GF-D8 (cell line): ENCODE measurements around the gene AK2.
"Not testable (repeated sequence)": the region's sequence is repeated elsewhere in the genome, so short reads cannot be mapped to it uniquely, and the experiment has no call there.

Experiments used
- DNase-seq: peaks from one replicate; lab custom pipeline; 2025; lab: John Stamatoyannopoulos, UW

Gene AK2

DNA sequence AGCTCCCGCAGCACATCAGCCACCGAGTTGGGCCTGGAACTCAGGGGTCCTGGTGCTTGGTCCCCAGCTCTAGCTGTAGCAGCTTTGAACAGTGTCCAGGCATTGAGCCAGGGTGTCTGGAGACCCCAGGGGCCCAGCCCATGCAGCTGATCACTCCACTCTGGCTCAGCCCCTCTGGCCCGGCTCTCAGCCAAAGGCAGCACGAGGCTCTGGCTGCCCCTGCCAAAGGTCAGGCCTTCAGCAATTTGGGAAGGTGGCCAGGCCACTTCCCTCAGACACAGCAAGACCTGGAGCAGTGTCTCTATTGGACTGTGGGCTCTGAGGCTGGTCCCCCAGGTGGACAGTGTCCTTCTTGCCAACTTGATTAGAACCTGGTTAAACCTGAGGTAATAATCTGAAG, 37.7 kb downstream of the AK2 start:
- DNase-seq, result no peak

GRCh38 chr1:32998064-32998463, 38.6 kb downstream of the AK2 start:
- peak; percentile 86 for DNase-seq

DNA sequence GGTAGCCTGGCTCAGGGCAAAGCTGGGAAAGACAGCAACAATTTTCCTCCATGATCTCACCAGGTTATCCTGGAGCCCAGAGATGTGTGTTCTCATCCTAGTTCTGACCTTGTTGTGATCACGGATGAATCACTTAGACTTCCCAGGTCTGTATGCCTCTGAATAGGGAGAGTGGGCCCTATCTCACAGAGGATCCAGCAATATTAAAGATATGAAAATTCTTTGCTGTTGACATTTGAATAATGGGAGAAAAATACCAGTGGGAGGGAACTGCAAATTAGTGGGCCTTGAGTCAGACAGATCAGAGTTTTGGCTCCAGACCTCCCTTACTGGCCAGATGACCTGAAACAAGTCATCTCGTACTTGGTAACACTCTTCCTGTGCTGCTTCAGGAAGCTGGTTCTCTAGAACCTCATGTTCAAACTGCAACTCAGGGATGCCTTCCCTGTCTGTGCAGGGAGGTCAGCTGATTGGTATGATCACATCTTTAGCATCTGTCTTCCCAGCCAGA, 39.2 kb downstream of the AK2 start:
- DNase-seq, result no peak

- not testable (repeated sequence) for DNase-seq
Measured at GRCh38 chr1:32993324-32993636, 43.4 kb downstream of the AK2 start.

DNA sequence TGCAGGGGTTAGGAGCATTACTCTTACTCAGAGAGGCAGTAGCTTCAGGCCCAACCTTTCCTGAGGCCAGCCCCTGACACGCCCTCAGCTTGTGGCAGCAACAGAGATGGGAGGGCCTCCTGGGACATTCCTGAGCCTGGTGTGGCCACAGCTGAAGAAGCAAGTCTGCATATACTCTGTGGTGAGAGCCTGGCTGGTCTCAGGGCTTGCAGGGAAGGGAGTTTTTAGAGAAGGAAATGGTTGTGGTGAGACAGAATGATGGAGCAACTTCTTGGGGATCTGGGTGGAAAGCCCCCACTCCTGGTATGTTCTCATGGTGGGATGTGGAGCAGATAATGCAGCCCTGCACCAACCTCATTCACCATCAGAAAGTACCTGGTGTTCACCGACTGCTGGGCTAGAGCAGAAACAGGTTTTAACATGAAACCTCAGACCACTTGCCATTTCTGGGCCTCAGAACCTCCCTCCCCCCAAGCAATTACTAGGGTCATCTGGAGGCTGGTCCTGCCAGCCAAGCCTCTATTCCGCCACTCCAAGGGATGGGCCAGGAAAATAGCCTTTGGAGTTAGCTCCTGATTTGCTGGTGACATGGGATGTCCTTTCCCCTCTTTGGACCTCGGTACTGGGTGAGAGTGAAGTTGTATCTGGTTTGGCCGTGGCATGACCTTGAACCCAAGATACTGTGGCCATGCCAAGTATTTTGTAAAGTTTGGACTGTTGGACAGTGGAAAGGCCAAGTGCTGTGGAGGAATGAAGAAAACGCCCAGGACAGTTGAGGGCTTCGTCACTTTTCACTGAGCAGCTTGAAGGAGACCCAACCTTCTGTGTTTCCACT, 44.0 kb downstream of the AK2 start:
- DNase-seq, result peak; percentile 95

GRCh38 chr1:32991819-32992488, 44.7 kb downstream of the AK2 start:
- DNase-seq, result no peak

DNA sequence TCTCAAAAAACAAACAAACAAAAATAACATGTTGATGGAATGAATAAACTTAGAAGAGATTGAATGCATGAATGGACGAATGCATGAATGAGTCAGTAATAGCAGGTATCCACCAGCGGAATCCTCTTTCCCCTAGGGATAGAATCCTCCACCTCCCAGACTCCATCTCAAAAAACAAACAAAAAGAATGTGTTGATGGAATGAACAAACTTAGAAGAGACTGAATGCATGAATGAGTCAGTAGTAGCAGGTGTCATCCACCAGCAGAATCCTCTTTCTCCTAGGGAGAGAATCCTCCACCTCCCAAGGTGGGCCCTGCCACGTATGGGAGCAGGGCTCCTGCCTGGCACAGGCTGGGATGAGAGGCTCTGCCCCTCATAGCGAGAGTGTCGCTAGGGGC, 45.3 kb downstream of the AK2 start:
- DNase-seq, result no peak

DNA sequence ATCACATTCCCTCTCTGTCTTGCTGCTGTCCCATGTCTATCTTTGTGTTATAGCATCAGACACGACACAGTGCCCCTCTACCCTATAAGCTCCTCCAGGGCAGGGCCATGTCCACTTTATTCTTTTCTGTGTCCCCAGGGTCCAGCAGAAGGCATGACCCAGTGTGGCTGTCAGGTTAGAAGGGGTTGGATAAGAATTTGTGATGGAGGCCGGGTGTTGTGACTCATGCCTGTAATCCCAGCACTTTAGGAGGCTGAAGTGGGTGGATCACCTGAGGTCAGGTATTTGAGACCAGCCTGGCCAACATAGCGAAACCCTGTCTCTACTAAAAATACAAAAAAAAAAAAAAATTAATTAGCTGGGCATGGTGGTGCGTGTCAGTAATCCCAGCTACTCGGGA, 45.8 kb downstream of the AK2 start:
- DNase-seq, result no peak

DNA sequence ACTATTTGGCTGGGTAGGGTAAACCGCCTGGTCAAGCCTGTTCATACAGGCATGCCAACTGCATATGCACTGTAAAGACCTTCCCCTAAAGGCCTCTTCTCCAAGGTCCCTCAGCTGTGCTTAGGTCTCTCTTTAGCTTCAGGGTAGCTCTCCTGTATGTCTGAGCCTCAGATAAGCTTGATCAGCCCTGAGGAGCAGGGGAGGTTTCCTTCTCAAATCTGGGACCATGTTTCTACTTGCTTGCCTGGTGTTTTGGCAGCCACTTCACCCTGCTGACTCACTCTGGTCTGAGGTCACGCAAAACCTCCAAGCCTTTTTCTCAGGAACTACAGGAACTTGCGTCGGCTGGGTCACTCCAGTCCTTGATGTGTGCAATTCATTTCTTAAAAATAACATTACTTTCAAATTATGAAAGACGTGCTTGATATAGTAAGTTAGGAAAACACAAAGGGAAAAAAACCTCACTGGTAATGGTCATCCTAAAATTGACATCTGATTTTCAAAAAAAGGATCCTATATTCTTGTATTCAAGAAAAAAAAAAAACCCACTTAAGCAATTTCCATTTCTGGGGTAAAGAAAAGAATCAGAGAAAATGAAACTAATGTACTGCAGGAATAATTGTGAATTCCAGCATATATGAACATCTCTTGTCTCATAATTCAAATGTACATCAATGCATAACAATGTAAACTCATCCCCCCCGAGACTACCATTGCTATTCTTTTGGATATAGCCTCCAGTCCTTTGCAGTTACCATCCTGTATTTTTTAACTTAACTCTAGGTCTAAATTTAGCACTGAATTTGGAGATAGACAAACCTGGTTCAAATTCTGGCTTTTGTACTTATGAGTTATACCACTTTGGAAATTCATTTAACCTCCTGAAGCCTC, 47.3 kb downstream of the AK2 start:
- peak; percentile 75 for DNase-seq

DNA sequence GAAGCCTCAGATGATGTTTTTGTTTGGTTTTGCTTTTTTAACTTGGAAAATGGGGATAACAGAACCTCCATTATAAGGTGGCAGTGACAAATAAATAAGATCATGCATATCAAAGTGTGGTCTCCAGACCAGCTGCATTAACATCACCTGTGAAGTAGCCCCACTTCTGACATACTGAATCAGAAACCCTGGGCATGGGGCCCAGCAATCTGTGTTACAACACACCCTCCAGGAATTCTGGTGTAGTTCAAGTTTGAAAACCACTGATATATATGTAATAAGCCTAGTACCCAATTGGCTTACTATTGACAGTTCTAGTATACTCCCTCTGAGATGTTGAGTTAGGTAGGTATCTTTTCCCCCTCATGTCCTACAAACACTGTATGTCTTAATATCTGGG, 48.0 kb downstream of the AK2 start:
- no peak for DNase-seq

- no peak for DNase-seq
Measured at GRCh38 chr1:32985226-32985625, 51.5 kb downstream of the AK2 start.

DNA sequence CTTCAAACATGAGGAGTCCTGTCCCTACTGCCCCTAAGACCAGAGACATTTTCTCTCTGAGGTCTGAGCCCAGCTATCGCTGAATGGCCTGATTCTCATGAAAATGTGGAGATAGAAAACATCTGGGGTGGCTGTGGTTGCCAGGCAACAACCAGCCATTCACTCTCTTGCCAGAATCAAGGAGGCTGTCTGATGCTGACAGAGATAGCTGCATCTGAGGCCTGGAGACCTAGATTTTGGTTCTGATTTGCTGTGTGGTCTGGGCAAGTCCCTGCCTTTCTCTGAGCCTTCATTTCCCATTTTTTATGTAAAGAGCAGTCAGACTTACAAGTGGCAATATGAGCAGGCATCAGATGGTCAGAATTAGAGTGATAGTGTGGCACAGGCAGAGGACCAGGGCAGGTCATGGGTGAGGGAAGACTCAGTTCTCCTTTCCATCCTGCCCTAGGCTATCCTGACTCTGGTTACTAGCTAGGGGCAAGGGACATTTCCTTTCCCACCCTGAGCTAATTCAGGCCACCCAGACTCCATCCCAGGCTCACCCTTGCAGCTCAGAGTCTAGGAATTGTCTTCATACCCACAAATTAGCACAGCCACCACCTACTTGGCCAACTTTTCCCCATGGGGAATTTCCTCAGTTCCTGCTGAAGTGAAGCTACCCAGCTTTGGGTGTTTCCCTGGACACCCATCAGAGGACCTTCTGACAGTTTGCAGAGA, 52.1 kb downstream of the AK2 start:
- no peak for DNase-seq

DNA sequence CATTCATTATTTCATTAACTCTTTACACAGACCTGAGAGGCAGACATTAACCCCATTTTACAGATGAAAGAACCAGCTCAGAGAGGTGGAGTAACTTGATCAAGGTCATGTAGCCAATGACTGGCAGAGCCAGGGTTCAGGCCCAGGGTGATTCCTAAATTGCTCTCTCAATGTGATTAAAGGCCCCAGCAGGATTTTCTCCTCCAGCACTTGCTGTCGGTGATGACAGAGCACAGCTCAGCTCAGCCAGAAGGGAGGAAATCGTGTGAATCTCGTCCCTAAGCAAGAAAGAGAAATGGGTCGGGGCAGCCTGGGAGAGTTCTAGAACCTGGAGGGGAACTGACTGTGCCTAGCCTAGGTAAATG, 52.6 kb downstream of the AK2 start:
- no peak for DNase-seq

- DNase-seq, result no peak
Measured at GRCh38 chr1:32983020-32983419, 53.7 kb downstream of the AK2 start.

DNA sequence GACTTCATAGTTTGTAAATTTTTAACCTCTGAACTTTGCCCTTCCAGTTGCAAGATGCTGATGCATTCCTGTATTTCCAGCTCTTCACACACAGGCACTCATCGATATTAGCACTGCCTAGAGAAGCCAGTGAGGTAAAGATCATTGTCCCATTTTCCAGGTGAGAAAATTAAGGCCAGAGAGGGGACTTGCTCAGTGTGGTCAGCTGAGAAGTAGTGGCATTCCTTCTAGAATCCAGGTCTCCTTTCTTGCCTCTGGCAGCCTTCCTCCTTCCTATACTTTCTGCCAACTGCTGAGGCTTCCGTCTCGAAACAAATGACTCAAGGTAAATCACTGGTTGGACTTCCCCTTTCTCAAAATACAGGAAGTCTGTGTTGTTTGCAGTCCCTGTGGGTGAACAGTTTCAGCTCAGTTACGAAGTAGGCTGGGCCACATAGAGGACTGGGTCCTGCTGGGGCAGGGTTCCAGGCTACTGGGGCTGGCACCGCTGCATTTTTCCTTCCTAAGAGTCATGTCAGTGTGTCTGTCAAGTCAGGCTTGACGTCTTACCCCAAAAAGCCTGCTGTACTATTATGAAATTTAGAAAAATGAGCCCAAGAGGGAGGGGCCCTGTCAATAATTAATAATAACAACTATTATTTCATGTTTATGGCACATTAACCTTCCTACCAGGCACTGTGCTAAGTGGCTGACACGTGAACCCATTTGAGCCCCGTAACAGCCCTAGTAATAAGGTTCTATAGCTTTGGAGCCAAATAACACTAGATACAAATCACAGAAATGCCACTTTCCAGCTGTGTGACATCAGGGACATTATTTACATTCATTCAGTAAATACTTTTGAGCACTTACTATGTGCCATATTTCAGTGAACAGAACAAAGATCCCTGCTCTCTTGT, 55.4 kb downstream of the AK2 start:
- peak; percentile 84 for DNase-seq

- DNase-seq, result no peak
Measured at GRCh38 chr1:32980080-32980479, 56.6 kb downstream of the AK2 start.

- DNase-seq, result no peak
Measured at GRCh38 chr1:32978854-32979253, 57.8 kb downstream of the AK2 start.

DNA sequence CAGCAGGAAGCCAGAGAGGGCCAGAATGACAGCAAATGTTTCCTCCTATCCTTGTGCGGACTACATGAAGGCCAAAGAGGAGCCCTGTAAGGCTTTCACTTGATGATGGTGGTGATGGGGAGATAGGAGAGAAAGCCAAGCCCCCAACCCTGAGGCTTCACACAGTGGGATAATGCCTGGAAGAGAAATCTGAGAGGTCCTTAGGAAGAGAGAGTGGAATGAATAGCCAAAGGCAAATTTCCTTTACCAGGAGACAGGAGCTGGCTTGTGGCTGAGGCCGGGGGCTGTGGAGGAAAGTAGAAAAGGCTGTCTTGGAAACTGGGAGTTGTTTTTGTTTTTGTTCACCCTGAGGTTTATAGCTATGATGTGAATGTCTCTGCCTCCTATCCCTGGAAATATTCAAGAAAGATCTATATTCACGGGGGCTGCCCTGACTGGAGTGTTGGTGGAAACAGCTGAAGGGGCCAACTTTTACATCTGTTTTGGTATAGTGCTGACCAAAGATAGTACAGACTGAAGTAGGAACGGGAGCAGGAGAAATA, 59.1 kb downstream of the AK2 start:
- no peak for DNase-seq

DNA sequence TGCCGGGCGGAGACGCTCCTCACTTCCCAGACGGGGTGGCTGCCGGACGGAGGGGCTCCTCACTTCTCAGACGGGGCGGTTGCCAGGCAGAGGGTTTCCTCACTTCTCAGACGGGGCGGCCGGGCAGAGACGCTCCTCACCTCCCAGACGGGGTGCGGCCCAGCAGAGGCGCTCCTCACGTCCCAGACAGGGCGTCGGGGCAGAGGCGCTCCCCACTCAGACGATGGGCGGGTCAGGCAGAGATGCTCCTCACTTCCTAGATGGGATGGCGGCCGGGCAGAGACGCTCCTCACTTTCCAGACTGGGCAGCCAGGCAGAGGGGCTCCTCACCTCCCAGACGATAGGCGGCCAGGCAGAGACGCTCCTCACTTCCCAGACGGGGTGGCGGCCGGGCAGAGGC, 61.6 kb downstream of the AK2 start:
- not testable (repeated sequence) for DNase-seq

GRCh38 chr1:32973458-32973857, 63.2 kb downstream of the AK2 start:
- DNase-seq, result not testable (repeated sequence)
